Fibroblast of peridontal ligament (primary cell): Measurements from ENCODE around the gene IL21R.
"Not testable (repeated sequence)": the region's sequence is repeated elsewhere in the genome, so short reads cannot be mapped to it uniquely, and the experiment has no call there.

Experiments used
- DNase-seq: peaks from one replicate; pipeline ENCODE4 v3.0.0-alpha.2; 2010; ENCODE audit errors: extremely low read depth

IL21R gene

GRCh38 chr16:27400751-27401620, 988 bp upstream of the IL21R start:
- peak; percentile 58 for DNase-seq

GRCh38 chr16:27402569-27402963, 592 bp downstream of the IL21R start:
- DNase-seq = no peak

GRCh38 chr16:27402964-27403600, 1.1 kb downstream of the IL21R start:
- DNase-seq = no peak

- DNase-seq = no peak
Measured at GRCh38 chr16:27403601-27403992, 1.6 kb downstream of the IL21R start.

GRCh38 chr16:27404163-27404823, 2.3 kb downstream of the IL21R start:
- DNase-seq = no peak

GRCh38 chr16:27405546-27406451, 3.8 kb downstream of the IL21R start:
- DNase-seq = no peak

GRCh38 chr16:27406511-27407128, 4.6 kb downstream of the IL21R start:
- DNase-seq = no peak

- no peak for DNase-seq
Measured at GRCh38 chr16:27407133-27407532, 5.2 kb downstream of the IL21R start.

GRCh38 chr16:27408012-27408601, 6.1 kb downstream of the IL21R start:
- peak; percentile 28 for DNase-seq

GRCh38 chr16:27408602-27409031, 6.6 kb downstream of the IL21R start:
- DNase-seq = no peak

GRCh38 chr16:27409958-27410357, 8.0 kb downstream of the IL21R start:
- DNase-seq = not testable (repeated sequence)

- no peak for DNase-seq
Measured at GRCh38 chr16:27410761-27411160, 8.8 kb downstream of the IL21R start.

GRCh38 chr16:27413956-27414355, 12.0 kb downstream of the IL21R start:
- DNase-seq = no peak

- no peak for DNase-seq
Measured at GRCh38 chr16:27414788-27415431, 12.9 kb downstream of the IL21R start.

- no peak for DNase-seq
Measured at GRCh38 chr16:27417047-27417671, 15.2 kb downstream of the IL21R start.

- DNase-seq = no peak
Measured at GRCh38 chr16:27421961-27422740, 20.2 kb downstream of the IL21R start.

GRCh38 chr16:27424772-27425498, 23.0 kb downstream of the IL21R start:
- DNase-seq = no peak

- DNase-seq = no peak
Measured at GRCh38 chr16:27425961-27426360, 24.0 kb downstream of the IL21R start.
